Measurements from ENCODE around the gene TTC5. TPM values are rescaled to one million over a fixed set of nuclear protein-coding genes. Genes with fewer than 3 reads are reported as not detected.

Gene TTC5
- total and polyA plus RNA-seq, 2 donors (not counting 1 experiment from before 2014, with no cell fraction given), result 8.2 to 37.5 TPM

DNA sequence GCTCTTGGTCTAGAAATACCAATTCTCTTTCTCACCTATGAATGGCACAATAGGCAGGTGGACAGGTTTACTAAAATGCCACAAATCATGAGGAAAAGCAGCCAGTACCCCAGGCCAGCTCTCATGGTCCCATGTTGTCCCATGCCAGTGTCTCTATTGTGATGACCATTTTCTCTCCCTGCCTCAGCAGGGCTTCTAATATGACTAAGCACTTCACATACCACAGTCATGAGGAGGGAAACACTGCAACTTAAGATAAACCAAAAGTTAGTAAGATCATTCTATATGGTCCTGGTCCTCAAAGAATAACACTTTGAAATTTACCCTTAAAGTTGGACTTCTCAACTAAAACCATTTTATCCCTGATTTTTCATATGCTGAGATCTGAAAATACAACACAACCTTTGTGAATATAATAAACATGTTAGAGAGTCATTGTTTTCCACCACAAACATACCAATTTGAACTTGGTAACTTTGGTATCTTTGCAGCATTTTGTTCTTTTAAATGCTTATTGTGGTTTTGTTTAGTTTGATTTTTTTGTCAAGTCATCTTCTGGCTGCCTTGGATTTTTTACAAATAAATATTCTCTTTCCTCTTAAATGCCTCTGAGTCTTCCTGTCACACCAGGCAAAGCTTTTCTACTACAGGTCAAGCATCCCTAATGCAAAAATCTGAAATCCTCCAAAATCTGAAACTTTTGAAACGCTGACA lies 3.6 kb downstream of the TTC5 start:
- no peak overlapping the region for H3K27ac ChIP-seq (ENCODE audit: low read length in 2 of 2)
- peaks cover 6 to 14% of the 10 kb centered on the region in 2 donors for H3K4me1 ChIP-seq (ENCODE audit: control insufficient read depth in 2 of 2, insufficient read depth in 2 of 2, low read length in 2 of 2)
- H4K20me1 ChIP-seq (ENCODE audit: control insufficient read depth, insufficient read depth, low read length, poor library complexity, severe bottlenecking), result no peaks in the 10 kb centered on the region
- H3K79me2 ChIP-seq (ENCODE audit: control insufficient read depth, insufficient read depth, low read length), result peaks cover 29% of the 10 kb centered on the region
- peaks cover 13 to 40% of the 10 kb centered on the region in 2 experiments for H3K36me3 ChIP-seq (replicated peaks in 1 of 2; ENCODE audit: control extremely low read depth in 1 of 2, control insufficient read depth in 1 of 2, extremely low read depth in 1 of 2, insufficient read depth in 2 of 2, low read length in 1 of 2)
- intact Hi-C loops (cut with micrococcal nuclease), result no loop called here
- no peak for DNase-seq
- POLR2A ChIA-PET, result no interaction called here
- CTCF ChIA-PET, result no interaction called here
- no peak overlapping the region for H3K27ac Mint-ChIP-seq
- no peak for ATAC-seq (ENCODE audit: low read depth)
- no peak for TF ChIP-seq EZH2 (IDR thresholded peaks at IDR 0.05; ENCODE audit: borderline replicate concordance, insufficient read depth, low read depth, low read length, poor library complexity, severe bottlenecking)
- TF ChIP-seq, protein P1, sequence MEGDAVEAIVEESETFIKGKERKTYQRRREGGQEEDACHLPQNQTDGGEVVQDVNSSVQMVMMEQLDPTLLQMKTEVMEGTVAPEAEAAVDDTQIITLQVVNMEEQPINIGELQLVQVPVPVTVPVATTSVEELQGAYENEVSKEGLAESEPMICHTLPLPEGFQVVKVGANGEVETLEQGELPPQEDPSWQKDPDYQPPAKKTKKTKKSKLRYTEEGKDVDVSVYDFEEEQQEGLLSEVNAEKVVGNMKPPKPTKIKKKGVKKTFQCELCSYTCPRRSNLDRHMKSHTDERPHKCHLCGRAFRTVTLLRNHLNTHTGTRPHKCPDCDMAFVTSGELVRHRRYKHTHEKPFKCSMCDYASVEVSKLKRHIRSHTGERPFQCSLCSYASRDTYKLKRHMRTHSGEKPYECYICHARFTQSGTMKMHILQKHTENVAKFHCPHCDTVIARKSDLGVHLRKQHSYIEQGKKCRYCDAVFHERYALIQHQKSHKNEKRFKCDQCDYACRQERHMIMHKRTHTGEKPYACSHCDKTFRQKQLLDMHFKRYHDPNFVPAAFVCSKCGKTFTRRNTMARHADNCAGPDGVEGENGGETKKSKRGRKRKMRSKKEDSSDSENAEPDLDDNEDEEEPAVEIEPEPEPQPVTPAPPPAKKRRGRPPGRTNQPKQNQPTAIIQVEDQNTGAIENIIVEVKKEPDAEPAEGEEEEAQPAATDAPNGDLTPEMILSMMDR (IDR thresholded peaks at IDR 0.05), result no peak
- no peaks in the 10 kb centered on the region for H3K9me3 ChIP-seq (ENCODE audit: control extremely low read depth in 1 of 3, control insufficient read depth in 2 of 3, insufficient read depth in 1 of 3, low read length in 2 of 3)
- no peak overlapping the region for H2AFZ ChIP-seq (ENCODE audit: insufficient read depth, low read depth, low read length, poor library complexity, severe bottlenecking)
- H3K27me3 Mint-ChIP-seq, result no peaks in the 10 kb centered on the region
- WGBS (ENCODE audit: insufficient coverage), result no CpG with 5 or more reads among the region's 1 CpG
- peaks cover 24% of the 10 kb centered on the region for H3K4me1 Mint-ChIP-seq
- no peak overlapping the region for H3K4me2 ChIP-seq (replicated peaks; ENCODE audit: low read depth, low read length, poor library complexity, severe bottlenecking)
- no peaks in the 10 kb centered on the region for H3K9me3 Mint-ChIP-seq (ENCODE audit: insufficient read depth)
- H3K27me3 ChIP-seq (replicated peaks in 1 of 4; ENCODE audit: control extremely low read depth in 1 of 4, control insufficient read depth in 3 of 4, insufficient read depth in 4 of 4, low read length in 3 of 4), result no peaks in the 10 kb centered on the region
- no peak overlapping the region for H3K4me3 Mint-ChIP-seq
- H3K9ac ChIP-seq (ENCODE audit: low read length), result no peak overlapping the region
- H3K4me3 ChIP-seq (ENCODE audit: control extremely low read depth in 1 of 5, extremely low read depth in 1 of 5, insufficient read depth in 1 of 5, low read depth in 2 of 5, low read length in 4 of 5), result no peak overlapping the region

DNA sequence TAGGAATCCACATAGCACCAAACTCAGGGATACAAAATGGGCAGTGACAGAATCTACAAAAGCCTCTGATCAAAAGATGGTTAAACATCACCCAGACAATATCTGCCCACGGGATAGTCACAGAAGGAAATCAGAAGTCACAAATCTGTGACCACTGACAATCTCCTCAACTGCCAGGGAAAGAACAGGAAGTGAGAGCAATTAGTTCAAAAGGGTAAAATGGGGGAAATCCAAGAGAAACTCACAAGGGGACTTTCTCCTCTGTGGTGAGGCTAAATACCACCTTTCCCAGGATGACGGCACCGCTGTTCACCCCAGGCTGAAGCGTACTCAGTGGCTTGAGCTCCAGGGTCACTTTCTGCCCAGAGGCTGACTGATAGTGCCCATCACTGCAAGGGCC lies 10.7 kb downstream of the TTC5 start:
- H2AFZ ChIP-seq (ENCODE audit: insufficient read depth, low read depth, low read length, poor library complexity, severe bottlenecking), result no peak overlapping the region
- peaks cover 4 to 11% of the 10 kb centered on the region in 2 donors for H3K4me1 ChIP-seq (ENCODE audit: control insufficient read depth in 2 of 2, insufficient read depth in 2 of 2, low read length in 2 of 2)
- H3K27ac ChIP-seq (ENCODE audit: low read length in 2 of 2), result peak overlapping the region in 1 of 2 donors; percentile 45
- Mint-ChIP-seq H3K4me1 (peaks cover 16% of the 10 kb centered on the region), H3K27me3 (no peaks in the 10 kb centered on the region), H3K9me3 (ENCODE audit: insufficient read depth) (no peaks in the 10 kb centered on the region), H3K27ac (peak overlapping the region; percentile 3), H3K4me3 (no peak overlapping the region)
- no peak overlapping the region for H3K9ac ChIP-seq (ENCODE audit: low read length)
- DNase-seq, result peak; percentile 48
- no peaks in the 10 kb centered on the region for H3K79me2 ChIP-seq (ENCODE audit: control insufficient read depth, insufficient read depth, low read length)
- no peaks in the 10 kb centered on the region for H3K27me3 ChIP-seq (replicated peaks in 1 of 4; ENCODE audit: control extremely low read depth in 1 of 4, control insufficient read depth in 3 of 4, insufficient read depth in 4 of 4, low read length in 3 of 4)
- ChIA-PET POLR2A (no interaction called here), CTCF (no interaction called here)
- intact Hi-C loops (cut with micrococcal nuclease), result no loop called here
- H3K4me3 ChIP-seq (ENCODE audit: control extremely low read depth in 1 of 5, extremely low read depth in 1 of 5, insufficient read depth in 1 of 5, low read depth in 2 of 5, low read length in 4 of 5), result no peak overlapping the region
- no peak overlapping the region for H3K4me2 ChIP-seq (replicated peaks; ENCODE audit: low read depth, low read length, poor library complexity, severe bottlenecking)
- WGBS (ENCODE audit: insufficient coverage), result 51% methylated on average over 3 of the region's 4 CpGs
- peak; percentile 31 for ATAC-seq (ENCODE audit: low read depth)
- no peaks in the 10 kb centered on the region for H4K20me1 ChIP-seq (ENCODE audit: control insufficient read depth, insufficient read depth, low read length, poor library complexity, severe bottlenecking)
- TF ChIP-seq, protein P1 (IDR thresholded peaks at IDR 0.05), result no peak
- TF ChIP-seq EZH2 (IDR thresholded peaks at IDR 0.05; ENCODE audit: borderline replicate concordance, insufficient read depth, low read depth, low read length, poor library complexity, severe bottlenecking), result no peak
- no peaks in the 10 kb centered on the region for H3K9me3 ChIP-seq (ENCODE audit: control extremely low read depth in 1 of 3, control insufficient read depth in 2 of 3, insufficient read depth in 1 of 3, low read length in 2 of 3)
- H3K36me3 ChIP-seq (replicated peaks in 1 of 2; ENCODE audit: control extremely low read depth in 1 of 2, control insufficient read depth in 1 of 2, extremely low read depth in 1 of 2, insufficient read depth in 2 of 2, low read length in 1 of 2), result peaks cover 10 to 85% of the 10 kb centered on the region in 2 experiments
